Measurements from ENCODE around the gene GPX3.

GRCh38 chr5:151075698-151076331, 55.4 kb downstream of the GPX3 start:
- TF ChIP-seq, protein P1, sequence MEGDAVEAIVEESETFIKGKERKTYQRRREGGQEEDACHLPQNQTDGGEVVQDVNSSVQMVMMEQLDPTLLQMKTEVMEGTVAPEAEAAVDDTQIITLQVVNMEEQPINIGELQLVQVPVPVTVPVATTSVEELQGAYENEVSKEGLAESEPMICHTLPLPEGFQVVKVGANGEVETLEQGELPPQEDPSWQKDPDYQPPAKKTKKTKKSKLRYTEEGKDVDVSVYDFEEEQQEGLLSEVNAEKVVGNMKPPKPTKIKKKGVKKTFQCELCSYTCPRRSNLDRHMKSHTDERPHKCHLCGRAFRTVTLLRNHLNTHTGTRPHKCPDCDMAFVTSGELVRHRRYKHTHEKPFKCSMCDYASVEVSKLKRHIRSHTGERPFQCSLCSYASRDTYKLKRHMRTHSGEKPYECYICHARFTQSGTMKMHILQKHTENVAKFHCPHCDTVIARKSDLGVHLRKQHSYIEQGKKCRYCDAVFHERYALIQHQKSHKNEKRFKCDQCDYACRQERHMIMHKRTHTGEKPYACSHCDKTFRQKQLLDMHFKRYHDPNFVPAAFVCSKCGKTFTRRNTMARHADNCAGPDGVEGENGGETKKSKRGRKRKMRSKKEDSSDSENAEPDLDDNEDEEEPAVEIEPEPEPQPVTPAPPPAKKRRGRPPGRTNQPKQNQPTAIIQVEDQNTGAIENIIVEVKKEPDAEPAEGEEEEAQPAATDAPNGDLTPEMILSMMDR (IDR thresholded peaks at IDR 0.05): no peak
- TF ChIP-seq POLR2A (IDR thresholded peaks at IDR 0.05) (peak; percentile 58), POLR2AphosphoS5 (IDR thresholded peaks at IDR 0.05) (peak in 2 of 3 donors; percentile 56 to 72), EP300 (IDR thresholded peaks at IDR 0.05; ENCODE audit: low read depth) (no peak)

Measured in transverse colon (tissue), 4 donors.